Hematopoietic multipotent progenitor cell treated with erythropoietin and hydrocortisone succinate and interleukin-3 and kit ligand, for 15 days (in vitro differentiated cells): Measurements from ENCODE around the gene PTPN20.

Experiments
- DNase-seq: peaks from one replicate; pipeline ENCODE4 v3.0.0-alpha.2; 2015; ENCODE audit warnings: low spot score

Gene PTPN20

GRCh38 chr10:47049056-47049851, 138.0 kb downstream of the PTPN20 start:
- no peak for DNase-seq

- DNase-seq = no peak
Observed at GRCh38 chr10:47049906-47050305, 138.7 kb downstream of the PTPN20 start.

- no peak for DNase-seq
Observed at GRCh38 chr10:47050618-47051455, 139.6 kb downstream of the PTPN20 start.

GRCh38 chr10:47051741-47052238, 140.6 kb downstream of the PTPN20 start:
- no peak for DNase-seq
